Measurements from ENCODE around the gene EIF4G3. TPM values are rescaled to one million over a fixed set of nuclear protein-coding genes. Genes with fewer than 3 reads are reported as not detected.

EIF4G3 gene
- total and polyA plus RNA-seq, 2 of the 8 experiments (the other 6 are each of a cell fraction or from before 2014, with no cell fraction given), result 47.5 to 66.6 TPM

- H3K23me2 ChIP-seq (ENCODE audit: low read depth, low read length), result no peaks in the 10 kb centered on the region
- no peak overlapping the region for H2BK5ac ChIP-seq (ENCODE audit: low read depth, low read length)
- H3K27me3 ChIP-seq (replicated peaks in 1 of 4; ENCODE audit: control insufficient read depth in 3 of 4, extremely low read depth in 1 of 4, insufficient read depth in 3 of 4, low read length in 3 of 4), result no peaks in the 10 kb centered on the region
- H4K20me1 ChIP-seq (replicated peaks in 1 of 2; ENCODE audit: control insufficient read depth in 1 of 2, insufficient read depth in 2 of 2, low read length in 2 of 2), result no peaks in the 10 kb centered on the region
- H2BK20ac ChIP-seq (ENCODE audit: low read length), result no peak overlapping the region
- H3K56ac ChIP-seq (replicated peaks; ENCODE audit: insufficient read length, low read depth, low read length), result no peak overlapping the region
- H3K27ac ChIP-seq (ENCODE audit: low read depth, low read length), result no peak overlapping the region
- H3K4me2 ChIP-seq (ENCODE audit: insufficient read depth in 1 of 2, low read depth in 2 of 2, low read length in 2 of 2), result no peak overlapping the region
- FAIRE-seq (no peak), DNase-seq (ENCODE audit: low read depth in 1 of 2, low spot score in 2 of 2) (no peak)
- H3K79me2 ChIP-seq (ENCODE audit: control insufficient read depth in 1 of 2, insufficient read depth in 2 of 2, low read length in 2 of 2), result no peaks in the 10 kb centered on the region
- no peak overlapping the region for H4K5ac ChIP-seq (ENCODE audit: insufficient read length, low read depth, low read length)
- no peak overlapping the region for H4K91ac ChIP-seq (replicated peaks; ENCODE audit: insufficient read length, low read length)
- no peaks in the 10 kb centered on the region for H3K9me3 ChIP-seq (ENCODE audit: insufficient read depth in 2 of 2, low read depth in 1 of 2, low read length in 1 of 2)
- H3K36me3 ChIP-seq (ENCODE audit: control insufficient read depth in 2 of 4, insufficient read depth in 4 of 4, low read length in 3 of 4), result peaks cover 2 to 42% (median 21%) of the 10 kb centered on the region in 4 experiments; a peak in 6 of 8 replicates
- no peaks in the 10 kb centered on the region for H3K79me1 ChIP-seq (ENCODE audit: low read depth, low read length)
- no peak overlapping the region for H2BK12ac ChIP-seq (ENCODE audit: low read depth, low read length)
- H3K4me1 ChIP-seq (replicated peaks in 1 of 4; ENCODE audit: control insufficient read depth in 3 of 4, insufficient read depth in 4 of 4, low read length in 3 of 4), result no peaks in the 10 kb centered on the region
- H3K9ac ChIP-seq (replicated peaks in 1 of 4; ENCODE audit: extremely low read depth in 1 of 4, low read depth in 3 of 4, low read length in 3 of 4), result no peak overlapping the region
- ChIA-PET POLR2A (ENCODE audit: partially characterized antibody) (interaction anchor here (0.6 kb wide), 1 partner anchor 280 kb away, joined by 3 read pairs; no protein-coding TSS in a partner anchor), CTCF (ENCODE audit: partially characterized antibody) (interaction anchor here (0.6 to 1.0 kb wide), 2 partner anchors 84 to 271 kb away, joined by 3 to 5 read pairs; no protein-coding TSS in a partner anchor)
- H2AK5ac ChIP-seq (ENCODE audit: low read depth, low read length), result no peak overlapping the region
- H3K18ac ChIP-seq (ENCODE audit: extremely low read depth, low read length), result no peak overlapping the region
- H3K23ac ChIP-seq (ENCODE audit: insufficient read length), result no peak overlapping the region
- no peak overlapping the region for H3K4me3 ChIP-seq (ENCODE audit: extremely low read depth in 1 of 4, insufficient read depth in 2 of 4, low read depth in 3 of 4, low read length in 4 of 4)
- H3K14ac ChIP-seq (ENCODE audit: insufficient read length), result no peak overlapping the region
- no peak for TF ChIP-seq SRF (IDR thresholded peaks at IDR 0.05; ENCODE audit: low read depth, low read length)
- TF ChIP-seq SP1 (IDR thresholded peaks at IDR 0.05; ENCODE audit: low read depth, low read length), result no peak
- TF ChIP-seq POLR2AphosphoS5 (IDR thresholded peaks at IDR 0.05; ENCODE audit: low read depth, low read length), result no peak
- no peak for TF ChIP-seq SP4 (IDR thresholded peaks at IDR 0.05; ENCODE audit: low read length)
- no peak for TF ChIP-seq GTF2F1 (IDR thresholded peaks at IDR 0.05; ENCODE audit: borderline replicate concordance, low read depth, low read length)
- TF ChIP-seq, protein P1, sequence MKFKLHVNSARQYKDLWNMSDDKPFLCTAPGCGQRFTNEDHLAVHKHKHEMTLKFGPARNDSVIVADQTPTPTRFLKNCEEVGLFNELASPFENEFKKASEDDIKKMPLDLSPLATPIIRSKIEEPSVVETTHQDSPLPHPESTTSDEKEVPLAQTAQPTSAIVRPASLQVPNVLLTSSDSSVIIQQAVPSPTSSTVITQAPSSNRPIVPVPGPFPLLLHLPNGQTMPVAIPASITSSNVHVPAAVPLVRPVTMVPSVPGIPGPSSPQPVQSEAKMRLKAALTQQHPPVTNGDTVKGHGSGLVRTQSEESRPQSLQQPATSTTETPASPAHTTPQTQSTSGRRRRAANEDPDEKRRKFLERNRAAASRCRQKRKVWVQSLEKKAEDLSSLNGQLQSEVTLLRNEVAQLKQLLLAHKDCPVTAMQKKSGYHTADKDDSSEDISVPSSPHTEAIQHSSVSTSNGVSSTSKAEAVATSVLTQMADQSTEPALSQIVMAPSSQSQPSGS (IDR thresholded peaks at IDR 0.05; ENCODE audit: low read length), result no peak
- TF ChIP-seq CEBPB (IDR thresholded peaks at IDR 0.05; ENCODE audit: low read depth, low read length), result no peak
- TF ChIP-seq HDAC2 (IDR thresholded peaks at IDR 0.05; ENCODE audit: borderline replicate concordance in 1 of 2, low read depth in 2 of 2, low read length in 2 of 2), result no peak
- no peak for TF ChIP-seq RAD21 (IDR thresholded peaks at IDR 0.05 in 1 of 2, conservative IDR thresholded peaks at IDR 0.05 in 1 of 2; ENCODE audit: low read depth in 2 of 2, low read length in 2 of 2)
- TF ChIP-seq CBX8 (IDR thresholded peaks at IDR 0.05; ENCODE audit: borderline replicate concordance, low read depth, low read length), result no peak
- TF ChIP-seq YY1 (IDR thresholded peaks at IDR 0.05; ENCODE audit: low read depth, low read length), result no peak
- TF ChIP-seq SAP30 (IDR thresholded peaks at IDR 0.05; ENCODE audit: insufficient read depth, insufficient replicate concordance, low read length), result no peak
- no peak overlapping the region for H2AFZ ChIP-seq (ENCODE audit: low read length)
- no peak overlapping the region for H2BK120ac ChIP-seq (replicated peaks; ENCODE audit: low read depth, low read length)
- no peak overlapping the region for H2BK15ac ChIP-seq (ENCODE audit: low read length)
- no peak overlapping the region for H3K4ac ChIP-seq (replicated peaks; ENCODE audit: insufficient read length, low read depth, low read length)
- H4K8ac ChIP-seq (ENCODE audit: extremely low read depth, insufficient read depth, low read length), result no peak overlapping the region
- 93% methylated on average over 2 of the region's 2 CpGs; no CpG with 5 or more reads in 1 of the 2 experiments for WGBS, 2 experiments (ENCODE audit: extremely low coverage in 1 of 2, insufficient coverage in 1 of 2, insufficient read length in 1 of 2, insufficient replicate concordance in 2 of 2, low coverage in 1 of 2, low lambda C conversion rate in 2 of 2, missing lambda C conversion rate in 1 of 2)
Observed at GRCh38 chr1:20865001-20865400, 311.7 kb downstream of the EIF4G3 start.
